CD4-positive, alpha-beta T cell treated with Interleukin-21 for 1 hour (primary cell): ENCODE data around the gene WDFY4.
"Not testable (repeated sequence)": the region's sequence is repeated elsewhere in the genome, so short reads cannot be mapped to it uniquely, and the experiment has no call there.

Experiments
- DNase-seq: peaks from one replicate; pipeline ENCODE4 v3.0.0-alpha.2; 2020

Gene WDFY4

GRCh38 chr10:48684792-48685623 lies at the start of gene WDFY4:
Gene WDFY4, plus strand, starts transcription at chr10:48684873. Its CDS starts 24,860 bp downstream, at chr10:48709733.
- peak; percentile 13 for DNase-seq

GRCh38 chr10:48634984-48635557 lies 49.6 kb upstream of the WDFY4 start:
- DNase-seq, result no peak

GRCh38 chr10:48636231-48636630 lies 48.4 kb upstream of the WDFY4 start:
- no peak for DNase-seq

- no peak for DNase-seq
Observed at GRCh38 chr10:48636901-48637300, 47.8 kb upstream of the WDFY4 start.

GRCh38 chr10:48638158-48638557 lies 46.5 kb upstream of the WDFY4 start:
- no peak for DNase-seq

GRCh38 chr10:48638739-48639527 lies 45.7 kb upstream of the WDFY4 start:
- no peak for DNase-seq

GRCh38 chr10:48639632-48640031 lies 45.0 kb upstream of the WDFY4 start:
- no peak for DNase-seq

GRCh38 chr10:48640326-48640725 lies 44.3 kb upstream of the WDFY4 start:
- no peak for DNase-seq

GRCh38 chr10:48641099-48641690 lies 43.5 kb upstream of the WDFY4 start:
- not testable (repeated sequence) for DNase-seq

- no peak for DNase-seq
Observed at GRCh38 chr10:48645600-48645999, 39.1 kb upstream of the WDFY4 start.

GRCh38 chr10:48647073-48647472 lies 37.6 kb upstream of the WDFY4 start:
- DNase-seq, result not testable (repeated sequence)

GRCh38 chr10:48648172-48648942 lies 36.3 kb upstream of the WDFY4 start:
- no peak for DNase-seq

- DNase-seq, result no peak
Observed at GRCh38 chr10:48649349-48649944, 35.2 kb upstream of the WDFY4 start.

GRCh38 chr10:48651293-48651692 lies 33.4 kb upstream of the WDFY4 start:
- no peak for DNase-seq

GRCh38 chr10:48651839-48652238 lies 32.8 kb upstream of the WDFY4 start:
- no peak for DNase-seq

- DNase-seq, result no peak
Observed at GRCh38 chr10:48652344-48652743, 32.3 kb upstream of the WDFY4 start.

GRCh38 chr10:48653347-48653746 lies 31.3 kb upstream of the WDFY4 start:
- DNase-seq, result no peak

GRCh38 chr10:48653944-48654698 lies 30.6 kb upstream of the WDFY4 start:
- DNase-seq, result no peak

- no peak for DNase-seq
Observed at GRCh38 chr10:48655411-48656240, 29.0 kb upstream of the WDFY4 start.

GRCh38 chr10:48656241-48656913 lies 28.3 kb upstream of the WDFY4 start:
- DNase-seq, result peak; percentile 79
